HepG2 (cell line): ENCODE measurements around the gene DNMBP. TPM values are rescaled to one million over a fixed set of nuclear protein-coding genes. Genes with fewer than 3 reads are reported as not detected.
A peak's percentile ranks its signal among the peaks of the same experiment; 100 is the strongest.

Experiments
- AGO1 ChIP-seq: fragments of 200-400 bp; formaldehyde crosslinking; IDR thresholded peaks from 2 replicates; pipeline ENCODE4 v1.6.1; 2017; ENCODE audit warnings: mild to moderate bottlenecking, low read depth, low read length, moderate library complexity; ENCODE audit not compliant: poor library complexity, severe bottlenecking
- AGO2 ChIP-seq: fragments of 200-400 bp; formaldehyde crosslinking; optimal IDR thresholded peaks from 2 replicates; pipeline ENCODE3; 2017; ENCODE audit warnings: mild to moderate bottlenecking, low read depth, low read length, moderate library complexity
- MLXIP ChIP-seq: sonication (generic); formaldehyde crosslinking; IDR thresholded peaks from 2 replicates; pipeline ENCODE4 v1.9.0; 2021; ENCODE audit warnings: missing genetic modification reagents, borderline replicate concordance
- TCF12 ChIP-seq, 2 experiments: fragments of 450-650 bp in 1 of 2; sonication (generic) in 1 of 2; formaldehyde crosslinking in 1 of 2; IDR thresholded peaks; 2 replicates each; pipeline versions ENCODE4 v1.6.1 to v1.8.0; 2017 to 2022; ENCODE audit warnings: antibody characterized with exemption in 1 of 2, mild to moderate bottlenecking in 1 of 2, missing genetic modification reagents in 1 of 2, moderate library complexity in 1 of 2
- ZNF883 ChIP-seq: sonication (generic); formaldehyde crosslinking; IDR thresholded peaks from 2 replicates; pipeline ENCODE4 v1.5.1; 2020; ENCODE audit warnings: mild to moderate bottlenecking, missing genetic modification reagents; ENCODE audit errors: not compliant biosample characterization
- polyA plus RNA-seq, 8 experiments: library from polyadenylated mRNA; depleted of rRNA in 3 of 8; stranded (reverse) in 7 of 8; unstranded in 1 of 8; fragments of >200 nt; fragmentation: Illumina TruSeq in 4 of 8; extraction: Trizol in 4 of 8; gene quantifications; 2 replicates each; pipeline versions ENCODE4 v1.2.1 to v1.2.3, GENCODE V29; 2011 to 2016; ENCODE audit warnings: low read depth in 4 of 8, missing spikeins in 1 of 8, mixed read lengths in 1 of 8; ENCODE audit not compliant: insufficient read depth in 1 of 8
- total RNA-seq, 5 experiments: library from RNA; depleted of rRNA; stranded (reverse); fragments of >200 nt; fragmentation: Illumina TruSeq; extraction: Trizol; gene quantifications; 2 replicates each; pipeline ENCODE4 v1.2.3, GENCODE V29; 2016; ENCODE audit warnings: low read depth in 1 of 5
- TF ChIP-seq, protein P1 (sequence below): sonication (generic); formaldehyde crosslinking; IDR thresholded peaks from 2 replicates; pipeline ENCODE4 v1.5.1; 2020; ENCODE audit warnings: mild to moderate bottlenecking, missing genetic modification reagents, borderline replicate concordance
- TF ChIP-seq, protein P2 (sequence below): IDR thresholded peaks from 2 replicates; pipeline ENCODE4 v1.6.1; 2016; ENCODE audit warnings: low read depth, borderline replicate concordance

Gene DNMBP
- total and polyA plus RNA-seq, 2 of the 13 experiments (the other 11 are each of a cell fraction or from before 2014, with no cell fraction given), result 3.6 to 6.3 TPM

- TF ChIP-seq TCF12 (IDR thresholded peaks at IDR 0.05) (no peak), TCF12 (CRISPR knock-in tag; IDR thresholded peaks at IDR 0.05) (no peak), MLXIP (CRISPR knock-in tag) (no peak), AGO1 (peak; percentile 34), ZNF883 (CRISPR knock-in tag) (no peak), AGO2 (no peak)
- TF ChIP-seq, protein P1, sequence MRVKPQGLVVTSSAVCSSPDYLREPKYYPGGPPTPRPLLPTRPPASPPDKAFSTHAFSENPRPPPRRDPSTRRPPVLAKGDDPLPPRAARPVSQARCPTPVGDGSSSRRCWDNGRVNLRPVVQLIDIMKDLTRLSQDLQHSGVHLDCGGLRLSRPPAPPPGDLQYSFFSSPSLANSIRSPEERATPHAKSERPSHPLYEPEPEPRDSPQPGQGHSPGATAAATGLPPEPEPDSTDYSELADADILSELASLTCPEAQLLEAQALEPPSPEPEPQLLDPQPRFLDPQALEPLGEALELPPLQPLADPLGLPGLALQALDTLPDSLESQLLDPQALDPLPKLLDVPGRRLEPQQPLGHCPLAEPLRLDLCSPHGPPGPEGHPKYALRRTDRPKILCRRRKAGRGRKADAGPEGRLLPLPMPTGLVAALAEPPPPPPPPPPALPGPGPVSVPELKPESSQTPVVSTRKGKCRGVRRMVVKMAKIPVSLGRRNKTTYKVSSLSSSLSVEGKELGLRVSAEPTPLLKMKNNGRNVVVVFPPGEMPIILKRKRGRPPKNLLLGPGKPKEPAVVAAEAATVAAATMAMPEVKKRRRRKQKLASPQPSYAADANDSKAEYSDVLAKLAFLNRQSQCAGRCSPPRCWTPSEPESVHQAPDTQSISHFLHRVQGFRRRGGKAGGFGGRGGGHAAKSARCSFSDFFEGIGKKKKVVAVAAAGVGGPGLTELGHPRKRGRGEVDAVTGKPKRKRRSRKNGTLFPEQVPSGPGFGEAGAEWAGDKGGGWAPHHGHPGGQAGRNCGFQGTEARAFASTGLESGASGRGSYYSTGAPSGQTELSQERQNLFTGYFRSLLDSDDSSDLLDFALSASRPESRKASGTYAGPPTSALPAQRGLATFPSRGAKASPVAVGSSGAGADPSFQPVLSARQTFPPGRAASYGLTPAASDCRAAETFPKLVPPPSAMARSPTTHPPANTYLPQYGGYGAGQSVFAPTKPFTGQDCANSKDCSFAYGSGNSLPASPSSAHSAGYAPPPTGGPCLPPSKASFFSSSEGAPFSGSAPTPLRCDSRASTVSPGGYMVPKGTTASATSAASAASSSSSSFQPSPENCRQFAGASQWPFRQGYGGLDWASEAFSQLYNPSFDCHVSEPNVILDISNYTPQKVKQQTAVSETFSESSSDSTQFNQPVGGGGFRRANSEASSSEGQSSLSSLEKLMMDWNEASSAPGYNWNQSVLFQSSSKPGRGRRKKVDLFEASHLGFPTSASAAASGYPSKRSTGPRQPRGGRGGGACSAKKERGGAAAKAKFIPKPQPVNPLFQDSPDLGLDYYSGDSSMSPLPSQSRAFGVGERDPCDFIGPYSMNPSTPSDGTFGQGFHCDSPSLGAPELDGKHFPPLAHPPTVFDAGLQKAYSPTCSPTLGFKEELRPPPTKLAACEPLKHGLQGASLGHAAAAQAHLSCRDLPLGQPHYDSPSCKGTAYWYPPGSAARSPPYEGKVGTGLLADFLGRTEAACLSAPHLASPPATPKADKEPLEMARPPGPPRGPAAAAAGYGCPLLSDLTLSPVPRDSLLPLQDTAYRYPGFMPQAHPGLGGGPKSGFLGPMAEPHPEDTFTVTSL (CRISPR knock-in tag), result no peak
- TF ChIP-seq, protein P2, sequence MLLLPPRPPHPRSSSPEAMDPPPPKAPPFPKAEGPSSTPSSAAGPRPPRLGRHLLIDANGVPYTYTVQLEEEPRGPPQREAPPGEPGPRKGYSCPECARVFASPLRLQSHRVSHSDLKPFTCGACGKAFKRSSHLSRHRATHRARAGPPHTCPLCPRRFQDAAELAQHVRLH (CRISPR knock-in tag), result no peak
Measured at GRCh38 chr10:100020886-100021253, 11.1 kb upstream of the DNMBP start (continued).
